GM19467 (cell line): ENCODE data around the gene RNASEH2A.

Experiments
- ATAC-seq: cut with Tn5 transposase; IDR thresholded peaks from one replicate; pipeline ENCODE4 v1.9.1; 2021; ENCODE audit warnings: mild to moderate bottlenecking, moderate library complexity; ENCODE audit not compliant: unreplicated experiment

The RNASEH2A gene

DNA sequence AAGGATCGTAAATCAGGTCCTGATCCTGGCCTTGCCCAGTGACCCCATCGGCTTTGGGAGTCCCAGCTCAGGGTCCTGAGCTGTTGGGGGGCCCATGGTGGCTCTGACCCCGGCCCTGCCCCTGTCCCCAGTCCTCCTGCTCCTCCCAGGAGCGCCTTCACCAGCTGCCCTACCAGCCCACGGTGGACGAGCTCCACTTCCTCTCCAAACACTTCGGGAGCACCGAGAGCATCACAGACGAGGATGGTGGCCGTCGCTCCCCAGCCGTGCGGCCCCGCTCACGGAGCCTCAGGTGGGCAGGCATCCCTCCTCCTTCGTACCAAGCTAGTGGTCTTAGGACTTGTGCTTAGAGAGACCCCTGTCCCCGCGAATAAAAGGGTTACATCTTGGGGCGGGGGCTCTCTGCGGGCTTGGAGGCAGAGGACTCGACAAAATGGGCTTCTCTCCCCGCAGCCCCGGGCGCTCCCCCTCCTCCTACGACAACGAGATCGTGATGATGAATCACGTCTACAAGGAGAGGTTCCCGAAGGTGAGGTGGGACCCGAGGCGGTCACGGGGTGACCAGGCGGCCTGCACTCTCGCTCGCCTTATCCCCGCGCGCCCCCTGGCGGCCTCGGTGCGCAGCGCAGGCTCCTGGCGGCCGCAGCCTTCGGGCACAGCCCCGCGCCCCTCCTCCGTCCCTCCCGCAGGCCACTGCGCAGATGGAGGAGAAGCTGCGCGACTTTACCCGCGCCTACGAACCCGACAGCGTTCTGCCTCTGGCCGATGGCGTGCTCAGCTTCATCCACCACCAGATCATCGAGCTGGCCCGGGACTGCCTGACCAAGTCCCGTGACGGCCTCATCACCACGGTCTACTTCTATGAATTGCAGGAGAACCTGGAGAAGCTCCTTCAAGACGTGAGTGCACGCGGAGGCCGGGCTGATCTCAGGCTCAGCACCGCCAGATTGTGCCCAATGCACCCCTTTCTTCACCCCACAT lies 41.1 kb downstream of the RNASEH2A start:
- peak; percentile 50 for ATAC-seq

DNA sequence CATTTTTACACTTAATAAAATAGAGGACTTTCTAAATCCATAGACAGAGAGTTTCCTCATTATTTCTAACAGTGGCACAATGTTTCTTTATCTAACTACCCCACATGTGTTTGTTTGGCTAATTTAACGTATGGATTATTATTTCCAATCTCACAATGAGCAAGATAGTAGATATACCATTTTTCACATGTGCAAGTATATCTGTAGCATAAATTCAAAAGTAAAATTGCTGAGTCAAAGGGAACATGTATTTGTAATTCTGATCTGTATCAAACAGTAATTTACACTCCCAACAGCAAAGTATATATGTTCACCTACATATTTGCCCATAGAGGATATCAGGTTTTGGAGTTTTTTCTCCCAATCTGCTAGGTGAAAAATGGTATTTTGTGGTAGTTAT lies 50.3 kb downstream of the RNASEH2A start:
- no peak for ATAC-seq

DNA sequence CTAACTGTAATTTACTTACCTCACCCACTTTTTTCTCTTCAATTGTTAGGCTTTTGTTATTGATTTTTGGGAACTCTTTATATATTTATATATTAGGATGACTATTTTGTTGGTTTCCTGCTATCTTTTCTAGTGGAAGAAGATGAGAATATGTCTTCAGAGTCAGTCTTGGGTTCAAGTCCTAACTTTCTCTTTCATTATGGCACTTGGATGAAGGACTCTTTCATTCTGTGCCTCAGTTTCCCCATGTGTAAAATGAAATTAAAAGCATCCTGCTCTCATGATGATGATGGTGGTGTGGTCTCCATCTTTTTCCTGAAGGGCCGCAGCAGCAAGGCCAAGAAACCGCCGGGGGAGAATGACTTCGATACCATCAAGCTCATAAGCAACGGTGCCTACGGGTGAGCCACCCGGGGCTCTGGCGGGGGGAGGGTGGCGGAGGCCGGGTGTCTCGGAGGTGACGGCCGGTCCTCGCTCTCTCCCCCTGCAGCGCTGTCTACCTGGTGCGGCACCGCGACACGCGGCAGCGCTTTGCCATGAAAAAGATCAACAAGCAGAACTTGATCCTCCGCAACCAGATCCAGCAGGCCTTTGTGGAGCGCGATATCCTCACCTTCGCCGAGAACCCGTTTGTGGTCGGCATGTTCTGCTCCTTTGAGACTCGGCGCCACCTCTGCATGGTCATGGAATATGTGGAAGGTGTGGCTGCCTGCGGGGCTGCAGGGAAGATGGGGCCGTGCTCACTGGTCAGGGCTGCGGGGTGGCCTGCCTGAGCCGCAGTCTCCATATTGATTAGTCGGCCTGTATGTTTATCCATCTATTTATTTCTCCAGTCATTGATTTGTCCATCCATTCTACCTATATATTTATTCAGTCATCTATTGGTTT lies 51.9 kb downstream of the RNASEH2A start:
- ATAC-seq: no peak

DNA sequence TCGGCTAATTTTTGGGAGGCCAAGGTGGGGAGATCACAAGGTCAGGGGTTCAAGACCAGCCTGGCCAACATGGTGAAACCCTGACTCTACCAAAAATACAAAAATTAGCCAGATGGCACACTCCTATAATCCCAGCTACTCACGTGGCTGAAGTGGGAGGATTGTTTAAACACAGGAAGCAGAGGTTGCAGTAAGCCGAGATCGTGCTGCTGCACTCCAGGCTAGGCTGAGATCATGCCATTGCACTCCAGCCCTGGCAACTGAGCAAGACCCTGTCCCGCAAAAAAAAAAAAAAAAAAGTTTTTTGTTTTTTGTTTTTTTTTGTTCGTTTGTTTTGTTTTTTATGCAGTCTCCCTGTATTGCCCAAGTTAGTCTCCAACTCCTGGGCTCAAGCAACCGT lies 53.2 kb downstream of the RNASEH2A start:
- ATAC-seq: no peak
